NCI-H128 (cell line): ENCODE results near the gene COL13A1.

Source experiments
- DNase-seq: peaks from one replicate; lab custom pipeline; 2025; ENCODE audit not compliant: unreplicated experiment; lab: John Stamatoyannopoulos, UW

COL13A1 gene

GRCh38 chr10:70000262-70000661 is 198.6 kb downstream of the COL13A1 start:
- DNase-seq, result no peak

GRCh38 chr10:70007116-70007820 is 205.6 kb downstream of the COL13A1 start:
- DNase-seq, result no peak
